Sigmoid colon (tissue), 4 donors: ENCODE results near the gene ESR2.

Experiments
- EP300 ChIP-seq, 4 donors: sonication (generic); formaldehyde crosslinking; IDR thresholded peaks; one replicate each; pipeline ENCODE4 v1.6.1; 2017; ENCODE audit warnings: antibody characterized with exemption in 4 of 4
- POLR2A ChIP-seq, 2 donors: fragments of 450-650 bp; IDR thresholded peaks; one replicate each; pipeline ENCODE4 v1.6.1; 2016; ENCODE audit warnings: antibody characterized with exemption in 2 of 2, mild to moderate bottlenecking in 2 of 2, moderate library complexity in 2 of 2
- POLR2AphosphoS5 ChIP-seq, 4 donors: sonication (generic); formaldehyde crosslinking; IDR thresholded peaks; one replicate each; pipeline ENCODE4 v1.6.1; 2017; ENCODE audit warnings: antibody characterized with exemption in 4 of 4
- TF ChIP-seq, protein P1 (sequence below), 4 experiments: fragments of 450-650 bp in 3 of 4; fragments of 200-600 bp in 1 of 4; IDR thresholded peaks; one replicate each; pipeline ENCODE4 v1.5.1; 2016 to 2019; ENCODE audit warnings: antibody characterized with exemption in 4 of 4, mild to moderate bottlenecking in 3 of 4, moderate library complexity in 2 of 4

DNA sequence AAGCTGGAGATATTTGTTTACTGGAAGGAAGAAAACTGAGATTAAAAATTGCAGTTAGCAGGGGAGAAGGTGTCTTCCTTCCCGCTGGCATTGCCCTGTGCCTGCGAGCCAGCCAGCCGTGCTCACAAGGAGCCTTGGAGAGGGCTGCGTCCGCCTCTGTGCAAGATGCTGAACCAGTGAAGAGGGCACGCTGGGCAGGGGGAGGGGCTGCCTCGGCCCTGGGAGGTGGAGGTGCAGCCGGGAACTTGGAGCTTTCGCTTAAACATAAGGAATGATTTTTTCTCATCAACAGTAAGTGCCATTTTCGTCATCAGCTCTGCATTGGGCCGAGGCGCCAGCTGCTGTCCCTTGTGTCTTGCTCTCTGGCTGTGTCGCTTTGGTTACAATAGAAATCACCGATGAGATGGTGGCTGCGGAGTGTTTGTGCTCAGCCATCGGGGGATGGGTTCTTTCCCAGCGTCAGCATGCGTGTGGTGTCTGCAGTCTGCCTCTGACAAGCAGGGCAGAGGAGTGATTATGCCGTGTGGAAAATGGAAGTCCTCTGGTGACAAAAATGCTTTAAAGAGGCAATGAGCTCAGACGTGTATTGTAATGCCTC is 97.3 kb downstream of the ESR2 start:
- TF ChIP-seq POLR2AphosphoS5 (IDR thresholded peaks at IDR 0.05) (no peak), POLR2A (IDR thresholded peaks at IDR 0.05) (no peak), EP300 (IDR thresholded peaks at IDR 0.05) (no peak)
- TF ChIP-seq, protein P1, sequence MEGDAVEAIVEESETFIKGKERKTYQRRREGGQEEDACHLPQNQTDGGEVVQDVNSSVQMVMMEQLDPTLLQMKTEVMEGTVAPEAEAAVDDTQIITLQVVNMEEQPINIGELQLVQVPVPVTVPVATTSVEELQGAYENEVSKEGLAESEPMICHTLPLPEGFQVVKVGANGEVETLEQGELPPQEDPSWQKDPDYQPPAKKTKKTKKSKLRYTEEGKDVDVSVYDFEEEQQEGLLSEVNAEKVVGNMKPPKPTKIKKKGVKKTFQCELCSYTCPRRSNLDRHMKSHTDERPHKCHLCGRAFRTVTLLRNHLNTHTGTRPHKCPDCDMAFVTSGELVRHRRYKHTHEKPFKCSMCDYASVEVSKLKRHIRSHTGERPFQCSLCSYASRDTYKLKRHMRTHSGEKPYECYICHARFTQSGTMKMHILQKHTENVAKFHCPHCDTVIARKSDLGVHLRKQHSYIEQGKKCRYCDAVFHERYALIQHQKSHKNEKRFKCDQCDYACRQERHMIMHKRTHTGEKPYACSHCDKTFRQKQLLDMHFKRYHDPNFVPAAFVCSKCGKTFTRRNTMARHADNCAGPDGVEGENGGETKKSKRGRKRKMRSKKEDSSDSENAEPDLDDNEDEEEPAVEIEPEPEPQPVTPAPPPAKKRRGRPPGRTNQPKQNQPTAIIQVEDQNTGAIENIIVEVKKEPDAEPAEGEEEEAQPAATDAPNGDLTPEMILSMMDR (IDR thresholded peaks at IDR 0.05) = no peak
